Left colon (tissue), 2 donors: Measurements from ENCODE around the gene KLK1. TPM values are rescaled to one million over a fixed set of nuclear protein-coding genes. Genes with fewer than 3 reads are reported as not detected.

Source experiments
- ATAC-seq: fragments of 200-7000 bp; cut with Tn5 transposase; one replicate; pipeline ENCODE4 v1.9.1; 2020; ENCODE audit warnings: mild to moderate bottlenecking, moderate library complexity
- DNase-seq, 2 donors: peaks; one replicate each; pipeline ENCODE4 v3.0.0-alpha.2; 2020
- intact Hi-C, 2 donors: fragments of 100-400 bp; cut with DNase I in 1 of 2; cut with micrococcal nuclease in 1 of 2; formaldehyde crosslinking; loops; one replicate each; pipeline versions ENCODE4 v1.11.2 to v1.14.0; 2022; cut with DNase I, micrococcal nuclease
- total RNA-seq, 2 donors: library from RNA; stranded (reverse); fragmentation: NEBNext Ultra II Directional; extraction: Animal tissue kit (Norgen Biotek cat#: 25700); gene quantifications; one replicate each; pipeline ENCODE4 v1.2.1, GENCODE V29; 2021
- donor health status: DM: no; HTN: no; CAD: no.
- donor health status: DM: yes; HTN: yes; CAD: no.

The KLK1 gene
- total RNA-seq, 2 donors from 2014 or later, result 182 to 236 TPM

DNA sequence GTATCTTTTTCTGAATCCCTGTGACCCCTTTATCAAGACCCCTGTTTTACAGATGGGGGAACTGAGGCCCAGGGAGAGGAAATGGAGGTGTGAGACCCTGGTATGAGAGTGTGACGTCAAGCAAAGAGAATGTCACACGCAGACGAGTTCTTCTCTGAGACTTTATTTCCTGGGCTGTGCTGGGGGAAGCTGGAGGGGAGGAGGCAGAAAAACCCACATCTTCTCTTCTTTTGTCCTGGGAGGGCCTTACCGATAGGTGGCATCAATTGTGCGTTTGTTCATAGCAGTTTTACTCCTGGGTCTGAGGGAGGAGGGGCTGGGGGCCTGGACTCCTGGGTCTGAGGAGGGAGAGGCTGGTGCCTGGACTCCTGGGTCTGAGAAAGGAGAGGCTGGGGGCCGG, 14.7 kb upstream of the KLK1 start:
- no peak for DNase-seq
- intact Hi-C loops, result no loop called here
- no peak for ATAC-seq

DNA sequence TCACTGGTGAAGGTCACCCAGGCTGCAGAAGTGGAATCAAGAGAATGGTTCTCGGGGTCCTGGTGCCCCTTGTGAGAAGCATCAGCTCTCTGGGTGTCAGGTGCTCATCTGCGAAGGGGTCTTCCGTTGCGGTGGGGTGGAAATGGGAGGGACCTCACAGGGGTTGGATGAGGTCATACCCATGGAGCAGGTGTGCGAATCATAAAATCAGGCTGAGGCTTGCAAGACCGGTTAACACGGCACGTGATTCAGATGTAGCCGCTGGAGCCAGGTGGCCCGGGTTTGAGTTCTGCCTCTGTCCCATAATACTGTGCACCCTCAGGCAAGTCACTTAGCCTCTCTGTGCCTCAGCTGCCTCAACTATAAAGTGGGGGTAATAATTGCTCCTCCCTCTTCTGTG, 13.7 kb upstream of the KLK1 start:
- intact Hi-C loops, result no loop called here
- peak; percentile 57 to 60 for DNase-seq
- peak; percentile 44 for ATAC-seq

- intact Hi-C loops, result no loop called here
- DNase-seq (peak in 1 of 2 donors; percentile 33), ATAC-seq (peak; percentile 1)
These were observed 13.1 kb upstream of the KLK1 start for GRCh38 chr19:50836543-50837195.

- intact Hi-C loops, result no loop called here
- ATAC-seq, result peak; percentile 93
- peak; percentile 80 to 87 for DNase-seq
These were observed 12.4 kb upstream of the KLK1 start for GRCh38 chr19:50835785-50836542.

GRCh38 chr19:50835103-50835784, 11.7 kb upstream of the KLK1 start:
- ATAC-seq (peak; percentile 65), DNase-seq (peak in 1 of 2 donors; percentile 61)

GRCh38 chr19:50833802-50834167, 10.2 kb upstream of the KLK1 start:
- DNase-seq (no peak), ATAC-seq (no peak)
- intact Hi-C loops, result no loop called here

More at GRCh38 chr19:50835103-50835784, 11.7 kb upstream of the KLK1 start:
- intact Hi-C loops, result no loop called here

DNA sequence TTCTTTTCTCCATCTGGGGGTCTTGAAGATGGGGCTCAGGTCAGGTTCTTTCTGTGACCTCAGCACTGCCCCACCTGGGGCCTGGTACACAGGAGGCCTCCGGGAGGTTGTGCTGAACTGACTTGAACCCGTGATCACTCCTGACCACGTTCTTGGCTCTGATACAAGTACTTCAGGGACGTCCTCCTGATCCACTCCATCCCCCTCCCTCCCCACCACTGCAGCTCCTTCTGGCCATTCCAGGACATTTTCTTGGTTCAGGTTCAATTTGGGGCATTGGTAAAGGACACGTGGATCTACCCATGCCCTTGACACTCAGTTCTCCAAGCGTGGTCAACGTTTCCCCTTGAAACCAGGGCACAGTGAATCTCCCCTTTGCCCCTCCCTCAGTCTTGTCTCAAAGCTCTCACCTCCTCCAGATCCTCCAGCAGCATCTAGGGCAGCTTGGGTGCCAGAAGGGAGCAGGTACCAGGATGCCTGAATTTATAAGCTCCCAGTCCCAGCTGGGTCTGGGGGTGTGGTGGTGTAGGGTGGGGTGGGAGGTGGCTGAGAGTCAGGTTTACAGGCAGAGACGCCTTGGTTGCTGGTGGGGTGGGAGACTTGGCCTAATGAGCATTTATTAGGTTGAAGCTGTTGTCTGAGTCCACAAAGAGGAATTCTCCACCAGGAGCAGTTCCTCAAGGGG, 9.7 kb upstream of the KLK1 start, which contains the start of gene KLK15:
KLK15 (minus strand) TSS at position 458 of the 685 bp plus-strand sequence. CDS start 2,082 bp downstream, outside the sequence.
- intact Hi-C loops, result no loop called here
- ATAC-seq (no peak), DNase-seq (no peak)

- no peak for ATAC-seq
- intact Hi-C loops, result no loop called here
- no peak for DNase-seq
These were observed 9.1 kb upstream of the KLK1 start for GRCh38 chr19:50832666-50833065.

DNA sequence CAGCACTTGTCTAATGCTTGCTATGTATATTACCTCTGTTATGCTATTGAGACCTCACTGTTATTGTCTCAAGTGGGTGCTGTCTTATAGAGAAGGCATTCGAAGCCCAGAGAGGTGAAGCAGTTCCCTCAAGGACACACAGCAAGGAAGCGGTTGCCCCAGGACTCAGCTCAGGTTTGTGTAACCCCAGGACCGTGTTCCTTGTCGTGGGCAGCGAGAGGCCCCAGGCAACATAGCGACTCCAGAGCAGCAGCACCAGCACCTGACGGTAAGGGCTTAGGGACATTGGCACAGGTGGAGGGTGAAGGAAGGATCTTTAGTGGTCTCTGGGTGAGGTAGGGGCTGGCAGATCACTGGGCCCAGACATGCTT, 7.4 kb upstream of the KLK1 start:
- ATAC-seq (no peak), DNase-seq (no peak)
- intact Hi-C loops, result no loop called here

- ATAC-seq (peak; percentile 77), DNase-seq (peak in 1 of 2 donors; percentile 38)
- intact Hi-C loops, result no loop called here
These were observed 6.9 kb upstream of the KLK1 start for GRCh38 chr19:50830266-50831025.

DNA sequence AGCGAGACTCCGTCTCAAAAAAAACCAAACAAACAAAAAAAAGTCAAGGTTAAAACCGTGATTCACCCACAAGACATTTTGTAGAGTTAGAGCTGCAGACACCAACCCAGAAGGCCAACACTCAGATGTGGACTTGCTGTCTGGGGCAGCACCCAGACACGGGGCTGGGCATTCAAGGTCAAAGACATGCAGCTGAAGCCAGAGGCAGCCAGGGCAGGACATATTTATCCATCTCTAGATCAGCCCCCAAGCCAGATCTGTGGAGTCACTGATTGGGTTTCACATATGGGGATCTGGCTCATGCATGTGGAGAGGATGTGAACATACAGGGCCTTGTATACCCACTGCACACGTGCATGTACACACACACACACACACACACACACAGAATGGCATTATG, 6.2 kb upstream of the KLK1 start:
- intact Hi-C loops, result no loop called here
- DNase-seq, result no peak
- ATAC-seq, result peak; percentile 20

DNA sequence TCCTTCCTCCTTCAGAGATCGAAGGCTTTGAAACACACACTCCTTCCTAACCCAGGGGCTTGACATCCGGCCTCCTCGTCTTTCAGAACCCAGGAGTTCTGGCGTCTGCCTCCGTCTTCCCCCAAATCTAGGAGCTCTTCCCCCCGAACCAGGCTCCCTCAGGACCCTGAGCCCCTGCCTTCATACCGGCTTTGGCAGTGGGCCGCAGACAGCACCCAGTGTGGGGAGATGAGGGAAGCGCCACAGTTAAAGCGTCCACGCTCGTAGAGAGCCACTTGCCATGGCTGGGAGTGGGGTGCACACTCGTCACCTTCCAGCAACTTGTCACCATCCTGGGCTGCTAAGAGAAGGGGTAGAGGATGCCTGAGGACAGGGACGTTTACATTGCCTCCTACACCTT, 3.9 kb upstream of the KLK1 start:
- ATAC-seq (no peak), DNase-seq (no peak)
- intact Hi-C loops, result no loop called here

DNA sequence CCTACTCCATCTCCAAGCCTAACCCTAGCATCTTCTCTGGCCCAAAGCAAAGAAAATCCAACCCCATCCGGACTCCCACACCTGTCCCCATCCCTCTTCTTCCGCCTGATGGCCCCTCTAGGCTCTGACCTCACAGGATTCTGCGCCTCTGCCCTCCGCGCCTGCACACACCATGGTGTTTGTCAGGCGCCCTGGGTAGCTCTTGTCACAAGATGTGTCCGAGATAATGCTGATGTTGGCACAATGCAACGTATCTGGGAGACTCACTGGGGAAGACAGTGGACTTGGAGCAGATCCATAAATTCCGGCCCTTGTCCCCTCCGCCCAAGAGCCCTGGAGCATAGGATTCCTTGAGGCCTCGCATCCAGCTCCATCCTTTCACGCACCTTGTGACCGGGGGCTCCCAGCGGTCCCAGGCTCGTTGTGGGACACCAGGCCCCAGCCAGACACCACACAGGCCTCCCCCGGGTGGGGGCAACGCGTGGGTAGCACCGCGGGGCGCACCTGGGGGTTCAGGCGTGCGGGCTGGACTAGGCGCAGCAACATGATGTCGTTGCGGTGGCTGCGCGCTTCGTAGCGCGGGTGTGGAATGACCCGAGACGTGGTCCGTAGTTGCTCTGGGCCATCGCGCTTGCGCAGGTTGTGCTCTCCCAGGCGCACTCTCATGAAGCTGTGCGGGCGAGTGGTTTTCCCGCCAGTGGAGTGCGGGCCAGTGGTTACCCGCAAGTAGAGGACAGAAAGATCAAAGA, 3.1 kb upstream of the KLK1 start:
- intact Hi-C loops, result no loop called here
- no peak for ATAC-seq
- DNase-seq, result no peak

DNA sequence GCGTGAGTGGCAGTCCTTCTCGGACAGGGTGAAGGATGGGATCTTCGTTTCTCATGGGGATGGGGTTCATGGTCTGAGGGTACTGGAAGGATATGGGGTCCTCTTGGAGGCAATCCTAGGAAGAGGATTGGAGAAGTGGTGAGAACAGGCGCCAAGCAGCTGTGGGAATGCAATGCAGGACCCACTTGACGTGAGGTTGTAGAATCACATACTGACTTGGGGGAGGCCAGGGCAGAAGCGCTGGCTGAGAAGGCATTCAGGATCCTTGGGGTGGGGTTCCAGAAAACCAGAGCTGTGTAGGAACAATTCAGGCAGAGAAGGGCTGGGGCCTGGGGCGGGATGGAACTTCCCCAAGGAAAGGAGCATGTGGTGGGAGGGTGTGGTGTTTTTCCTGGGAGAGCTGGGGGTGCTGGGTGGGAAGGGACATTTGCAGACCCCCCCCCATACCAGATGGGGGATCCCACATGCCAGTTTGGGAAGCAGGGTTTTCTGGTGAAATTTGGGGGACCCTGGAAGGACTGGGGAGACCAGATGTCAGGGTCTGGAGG, 852 bp downstream of the KLK1 start:
- intact Hi-C loops, result no loop called here
- DNase-seq (no peak), ATAC-seq (no peak)

DNA sequence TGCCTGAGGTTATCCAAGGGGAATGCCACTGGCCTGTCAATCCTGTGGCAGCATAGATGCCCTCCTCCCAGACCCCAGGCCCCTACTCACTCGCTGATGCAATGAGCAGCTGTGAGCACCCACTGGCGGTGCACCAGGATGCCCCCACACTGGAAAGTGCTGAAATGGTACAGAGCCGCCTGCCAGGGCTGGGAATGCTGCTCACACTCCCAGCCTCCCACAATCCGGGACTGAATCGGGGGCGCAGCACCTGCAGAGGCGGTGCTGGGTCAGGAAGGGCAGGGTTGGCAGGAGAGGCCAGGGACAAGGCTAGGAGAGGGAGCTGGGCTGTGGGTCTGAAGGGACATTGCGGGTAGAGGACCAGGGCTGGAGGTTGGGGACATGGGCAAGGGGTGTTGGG, 2.0 kb downstream of the KLK1 start:
- no peak for ATAC-seq
- intact Hi-C loops, result no loop called here
- DNase-seq, result no peak

GRCh38 chr19:50821248-50821612, 2.4 kb downstream of the KLK1 start:
- no peak for ATAC-seq
- intact Hi-C loops, result no loop called here
- no peak for DNase-seq

- intact Hi-C loops, result no loop called here
- DNase-seq, result peak; percentile 88
- ATAC-seq, result peak; percentile 58
These were observed 2.9 kb downstream of the KLK1 start for GRCh38 chr19:50820549-50821247.
